OCI-LY1 (cell line): ENCODE results near the gene PM20D1.

Source experiments
- CTCF ChIP-seq: fragments of 200-600 bp; sonication (generic), shearing (Covaris generic); IDR thresholded peaks from 2 replicates; pipeline ENCODE4 v1.5.1; 2017; ENCODE audit warnings: mild to moderate bottlenecking, antibody characterized with exemption, low read length, moderate library complexity, mixed read lengths
- EZH2 ChIP-seq: fragments of 200-600 bp; sonication (generic), shearing (Covaris generic); IDR thresholded peaks from 2 replicates; pipeline ENCODE4 v1.8.0; 2017; ENCODE audit warnings: borderline replicate concordance, mixed run types, mild to moderate bottlenecking, antibody characterized with exemption, low read length, moderate library complexity, mixed read lengths

- TF ChIP-seq CTCF, result no peak
- no peak for TF ChIP-seq EZH2
These were observed 56.8 kb downstream of the PM20D1 start for GRCh38 chr1:205792961-205793673.
